Measurements from ENCODE around the gene CASP12. TPM values are rescaled to one million over a fixed set of nuclear protein-coding genes. Genes with fewer than 3 reads are reported as not detected.

Gene CASP12
- total RNA-seq, 2 donors from 2014 or later: 4.7 to 7.8 TPM

DNA sequence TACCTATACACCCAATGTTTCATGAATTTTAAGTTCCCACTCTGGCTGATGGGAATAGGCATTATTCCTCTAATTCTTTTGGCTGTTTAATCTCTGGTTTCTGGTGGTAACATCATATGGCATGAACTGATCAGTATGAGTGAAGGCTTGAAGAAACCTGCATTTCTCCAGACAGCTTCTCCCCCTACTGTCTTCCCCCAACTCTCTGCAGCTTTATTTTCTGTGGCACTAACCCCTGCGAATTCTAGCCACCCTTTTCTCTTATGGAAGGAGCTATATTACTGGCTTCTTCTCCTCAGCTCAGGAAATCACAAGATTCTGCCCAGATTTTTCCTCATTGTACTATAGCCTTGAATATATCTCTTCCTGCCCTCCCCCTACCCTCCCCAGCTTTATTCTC lies 57.1 kb downstream of the CASP12 start:
- Histone ChIP-seq H3K9me3 (peaks cover 9% of the 10 kb centered on the region), H3K27ac (no peak overlapping the region), H3K36me3 (no peaks in the 10 kb centered on the region), H3K27me3 (replicated peaks; ENCODE audit: insufficient read depth) (no peaks in the 10 kb centered on the region), H3K4me1 (ENCODE audit: control insufficient read depth in 1 of 2, low read depth in 2 of 2) (no peaks in the 10 kb centered on the region), H3K4me3 (no peak overlapping the region)
- TF ChIP-seq, protein P1, sequence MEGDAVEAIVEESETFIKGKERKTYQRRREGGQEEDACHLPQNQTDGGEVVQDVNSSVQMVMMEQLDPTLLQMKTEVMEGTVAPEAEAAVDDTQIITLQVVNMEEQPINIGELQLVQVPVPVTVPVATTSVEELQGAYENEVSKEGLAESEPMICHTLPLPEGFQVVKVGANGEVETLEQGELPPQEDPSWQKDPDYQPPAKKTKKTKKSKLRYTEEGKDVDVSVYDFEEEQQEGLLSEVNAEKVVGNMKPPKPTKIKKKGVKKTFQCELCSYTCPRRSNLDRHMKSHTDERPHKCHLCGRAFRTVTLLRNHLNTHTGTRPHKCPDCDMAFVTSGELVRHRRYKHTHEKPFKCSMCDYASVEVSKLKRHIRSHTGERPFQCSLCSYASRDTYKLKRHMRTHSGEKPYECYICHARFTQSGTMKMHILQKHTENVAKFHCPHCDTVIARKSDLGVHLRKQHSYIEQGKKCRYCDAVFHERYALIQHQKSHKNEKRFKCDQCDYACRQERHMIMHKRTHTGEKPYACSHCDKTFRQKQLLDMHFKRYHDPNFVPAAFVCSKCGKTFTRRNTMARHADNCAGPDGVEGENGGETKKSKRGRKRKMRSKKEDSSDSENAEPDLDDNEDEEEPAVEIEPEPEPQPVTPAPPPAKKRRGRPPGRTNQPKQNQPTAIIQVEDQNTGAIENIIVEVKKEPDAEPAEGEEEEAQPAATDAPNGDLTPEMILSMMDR (IDR thresholded peaks at IDR 0.05): no peak
- ATAC-seq (ENCODE audit: insufficient number of reproducible peaks, low FRiP score, low read depth) (no peak), DNase-seq (ENCODE audit: low spot score) (no peak)

- DNase-seq (ENCODE audit: low spot score): no peak
- no peak for ATAC-seq (ENCODE audit: insufficient number of reproducible peaks, low FRiP score, low read depth)
- Histone ChIP-seq H3K4me1 (ENCODE audit: control insufficient read depth in 1 of 2, low read depth in 2 of 2) (no peaks in the 10 kb centered on the region), H3K27me3 (replicated peaks; ENCODE audit: insufficient read depth) (no peaks in the 10 kb centered on the region), H3K9me3 (peaks cover 9% of the 10 kb centered on the region), H3K4me3 (no peak overlapping the region), H3K36me3 (no peaks in the 10 kb centered on the region), H3K27ac (no peak overlapping the region)
- TF ChIP-seq, protein P1 (IDR thresholded peaks at IDR 0.05): no peak
Observed at GRCh38 chr11:104837969-104838639, 60.2 kb downstream of the CASP12 start.

- Histone ChIP-seq H3K9me3 (peaks cover 9% of the 10 kb centered on the region), H3K4me3 (no peak overlapping the region), H3K36me3 (no peaks in the 10 kb centered on the region), H3K4me1 (ENCODE audit: control insufficient read depth in 1 of 2, low read depth in 2 of 2) (no peaks in the 10 kb centered on the region), H3K27ac (no peak overlapping the region), H3K27me3 (replicated peaks; ENCODE audit: insufficient read depth) (no peaks in the 10 kb centered on the region)
- ATAC-seq (ENCODE audit: insufficient number of reproducible peaks, low FRiP score, low read depth) (no peak), DNase-seq (ENCODE audit: low spot score) (no peak)
- TF ChIP-seq, protein P1 (IDR thresholded peaks at IDR 0.05): no peak
Observed at GRCh38 chr11:104836691-104837090, 61.6 kb downstream of the CASP12 start.

Other genes with a start within 250 kb of the CASP12 start
- gene CASP4, start 70.1 kb upstream of the CASP12 start, total RNA-seq: 100 to 1,000 TPM in 1 of 2 donors, 10 to 100 TPM in 1; 72.7 to 199 TPM
- 1 to 10 TPM in 1 of 2 donors, not detected in 1; 4.0 TPM for gene CASP5, start 124.7 kb upstream of the CASP12 start, total RNA-seq
- gene CASP1, start 136.7 kb upstream of the CASP12 start, total RNA-seq: 10 to 100 TPM in 1 of 2 donors, 1 to 10 TPM in 1; 9.1 to 10.1 TPM
- 10 to 100 TPM in 1 of 2 donors, under 1 TPM in 1; 0.81 to 13.5 TPM for gene CARD16, start 146.9 kb upstream of the CASP12 start, total RNA-seq
- not detected for gene CARD18, start 241.3 kb upstream of the CASP12 start, total RNA-seq